HG03064 (cell line): ENCODE data around the gene CCDC178.
"Not testable (repeated sequence)": the region's sequence is repeated elsewhere in the genome, so short reads cannot be mapped to it uniquely, and the experiment has no call there.

Experiments used
- ATAC-seq: cut with Tn5 transposase; IDR thresholded peaks from one replicate; pipeline ENCODE4 v1.9.1; 2021; ENCODE audit warnings: low read depth; ENCODE audit not compliant: unreplicated experiment

Gene CCDC178

DNA sequence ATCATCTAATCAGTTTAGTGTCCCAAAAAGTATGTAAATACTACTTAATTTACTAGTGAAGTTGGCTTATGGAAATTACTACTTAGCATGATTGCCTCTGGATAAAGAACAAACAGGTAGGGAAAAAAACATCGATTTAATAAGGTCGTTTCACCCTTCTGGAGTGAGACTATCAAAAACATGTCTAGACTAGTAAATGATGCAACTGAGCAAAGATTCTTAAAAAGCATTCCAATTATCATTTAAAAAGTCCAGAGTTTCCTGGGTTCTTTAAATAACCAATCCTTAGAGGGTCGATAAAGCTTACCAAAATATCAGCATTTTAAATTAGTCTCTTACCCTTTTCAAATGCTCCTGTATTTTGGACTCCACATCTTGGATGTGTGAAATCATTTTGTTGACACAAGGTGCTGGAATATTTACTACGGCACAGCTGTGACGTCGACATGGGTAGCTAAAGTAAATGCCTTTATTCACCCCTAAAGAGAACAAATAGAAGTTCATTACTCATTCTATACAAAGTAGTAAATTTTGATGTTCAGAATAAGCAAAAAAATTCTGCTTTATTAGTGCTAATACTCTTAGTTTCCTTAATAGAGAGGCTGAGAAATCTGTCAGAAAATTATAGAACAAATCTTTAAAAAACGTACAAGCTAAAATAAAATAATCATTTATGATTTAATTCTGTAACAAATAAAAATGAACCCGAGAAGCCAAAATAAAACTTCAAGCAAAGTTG is 70.6 kb downstream of the CCDC178 start:
- ATAC-seq, result no peak

DNA sequence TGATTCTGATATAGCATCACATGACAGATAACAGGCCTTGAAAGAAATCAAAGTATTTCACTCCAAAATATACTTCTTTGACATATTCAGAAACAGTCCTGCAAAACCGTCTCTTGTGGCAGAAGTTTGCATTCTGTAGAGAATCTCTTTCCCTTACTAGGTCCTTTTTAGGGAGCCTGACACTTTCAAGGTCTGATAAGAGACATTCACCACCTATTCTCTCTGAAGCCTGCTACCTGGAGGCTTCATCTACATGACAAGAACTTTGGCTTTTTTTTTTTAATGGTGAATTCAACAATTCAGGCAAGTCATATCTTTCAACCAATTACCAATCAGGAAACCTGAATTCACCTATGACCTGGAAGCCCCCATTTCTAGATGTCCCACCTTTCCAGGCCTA is 83.8 kb downstream of the CCDC178 start:
- ATAC-seq, result no peak

DNA sequence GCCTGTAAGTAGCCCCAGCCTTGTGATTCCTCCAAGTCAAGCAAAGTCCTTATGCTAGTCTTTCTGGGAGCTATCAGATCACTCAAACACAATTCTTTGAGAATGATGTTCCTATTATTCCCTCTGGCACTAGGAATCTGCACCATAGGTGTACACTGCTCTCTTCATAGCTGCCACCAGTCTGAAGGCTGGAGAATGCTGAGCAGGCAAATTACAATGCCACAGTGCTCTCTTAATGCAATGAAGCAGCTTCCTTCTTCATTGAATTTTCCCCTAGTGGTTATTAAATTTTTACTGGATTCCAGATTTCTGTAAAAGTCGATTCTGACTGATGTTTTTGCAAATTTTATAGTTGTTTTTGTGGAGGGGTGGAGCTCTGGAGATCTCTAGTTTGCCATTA is 84.8 kb downstream of the CCDC178 start:
- no peak for ATAC-seq

DNA sequence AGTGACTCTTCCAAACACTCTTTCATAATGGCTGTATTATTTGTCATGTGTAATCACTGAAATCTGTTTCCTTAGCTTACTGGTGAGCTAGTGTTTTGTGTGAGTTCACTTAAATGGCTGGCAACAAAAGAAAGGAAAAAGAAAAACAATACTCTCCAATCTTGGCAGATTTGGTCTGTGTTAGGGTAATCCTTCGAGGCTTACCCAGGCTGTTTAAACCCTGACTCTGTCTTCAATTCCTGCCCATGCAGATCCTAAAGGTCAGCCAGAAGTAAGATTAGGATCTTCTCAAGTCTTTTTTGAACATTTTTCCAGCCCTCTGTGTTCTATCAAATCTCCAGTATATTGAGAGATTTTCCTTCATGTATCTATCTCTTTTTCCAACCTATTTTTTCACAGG is 85.3 kb downstream of the CCDC178 start:
- no peak for ATAC-seq

DNA sequence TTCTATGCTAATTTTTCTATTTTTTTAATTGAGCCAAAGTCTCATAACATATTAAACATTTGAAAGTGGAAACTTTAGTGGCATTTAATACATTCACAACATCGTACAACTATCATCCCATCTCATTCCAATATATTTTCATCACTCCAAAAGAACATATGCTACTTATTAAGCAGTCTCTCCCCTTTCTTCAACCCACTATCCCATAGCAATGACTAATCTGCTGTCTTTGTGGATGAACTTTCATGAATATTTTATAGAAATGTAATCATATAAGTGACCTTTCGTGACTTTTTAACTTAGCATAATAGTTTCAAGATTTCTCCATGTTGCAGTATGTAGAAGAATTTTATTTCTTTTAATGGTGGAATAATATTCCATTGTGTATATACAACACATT is 90.3 kb downstream of the CCDC178 start:
- ATAC-seq, result no peak

DNA sequence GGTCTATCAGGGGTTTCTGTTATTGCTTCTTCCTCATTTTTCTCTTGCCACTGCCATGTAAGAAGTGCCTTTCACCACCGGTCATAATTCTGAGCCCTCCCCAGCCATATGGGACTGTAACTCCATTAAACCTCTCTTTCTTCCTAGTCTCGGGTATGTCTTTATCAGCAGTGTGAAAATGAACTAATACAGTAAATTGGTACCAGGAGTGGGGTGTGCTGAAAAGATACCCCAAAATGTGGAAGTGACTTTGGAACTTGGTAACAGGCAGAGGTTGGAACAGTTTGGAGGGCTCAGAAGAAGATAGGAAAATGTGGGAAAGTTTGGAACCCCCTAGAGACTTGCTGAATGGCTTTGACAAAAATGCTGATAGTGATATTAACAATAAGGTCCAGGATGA is 100.8 kb downstream of the CCDC178 start:
- ATAC-seq, result not testable (repeated sequence)

DNA sequence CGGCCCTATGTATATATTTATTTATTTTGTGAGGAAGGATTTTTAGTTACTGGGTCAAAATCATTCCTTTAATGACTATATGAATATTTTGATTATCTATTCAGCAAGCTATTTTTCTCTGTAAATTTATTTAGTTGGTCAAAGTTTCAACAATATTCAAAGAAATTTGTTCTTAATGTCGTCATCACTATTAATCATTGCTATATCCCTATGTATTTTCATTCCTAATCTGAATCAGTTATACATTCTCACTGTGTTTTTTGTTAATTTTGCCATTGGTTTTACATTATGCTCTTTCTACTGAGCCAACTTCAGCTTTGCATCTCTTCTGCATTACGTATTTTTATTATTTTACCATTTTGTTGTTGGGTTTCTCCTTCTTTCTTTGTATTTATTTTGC is 105.7 kb downstream of the CCDC178 start:
- no peak for ATAC-seq

DNA sequence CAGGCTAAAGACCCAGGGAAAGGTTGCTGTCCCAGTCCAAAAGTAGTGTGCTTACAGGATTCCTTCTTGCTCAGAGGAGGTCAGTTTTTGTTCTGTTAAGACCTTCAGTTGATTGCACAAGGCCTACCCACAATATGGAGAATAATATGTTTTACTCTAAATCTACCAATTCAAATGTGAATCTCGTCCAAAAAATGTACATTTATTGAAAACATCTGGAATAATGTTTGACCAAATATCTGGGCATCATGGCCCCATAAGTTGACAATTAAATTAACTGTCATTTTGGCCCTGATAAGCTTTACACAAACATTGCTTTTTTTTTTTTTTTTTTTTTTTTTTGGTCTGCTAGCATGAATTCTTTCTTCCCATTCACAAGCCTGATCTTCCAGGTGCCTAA is 109.8 kb downstream of the CCDC178 start:
- no peak for ATAC-seq

DNA sequence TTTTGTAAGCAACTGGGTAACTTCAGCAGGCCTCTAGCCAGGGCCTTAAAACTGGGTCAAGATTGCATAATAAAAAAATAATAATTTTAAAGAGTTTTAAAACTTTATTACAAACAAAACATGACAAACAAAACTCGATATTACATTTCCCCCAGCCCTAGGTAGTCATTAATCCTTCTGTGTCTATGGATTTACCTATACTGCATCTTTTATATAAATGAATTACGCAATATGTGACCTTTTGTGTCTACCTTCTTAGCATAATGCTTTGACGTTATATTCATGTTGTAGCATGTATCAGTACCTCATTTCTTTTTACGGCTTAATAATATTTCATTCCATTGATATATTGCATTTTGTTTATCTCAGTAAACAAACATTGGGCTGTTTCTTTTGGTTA is 113.5 kb downstream of the CCDC178 start:
- no peak for ATAC-seq

DNA sequence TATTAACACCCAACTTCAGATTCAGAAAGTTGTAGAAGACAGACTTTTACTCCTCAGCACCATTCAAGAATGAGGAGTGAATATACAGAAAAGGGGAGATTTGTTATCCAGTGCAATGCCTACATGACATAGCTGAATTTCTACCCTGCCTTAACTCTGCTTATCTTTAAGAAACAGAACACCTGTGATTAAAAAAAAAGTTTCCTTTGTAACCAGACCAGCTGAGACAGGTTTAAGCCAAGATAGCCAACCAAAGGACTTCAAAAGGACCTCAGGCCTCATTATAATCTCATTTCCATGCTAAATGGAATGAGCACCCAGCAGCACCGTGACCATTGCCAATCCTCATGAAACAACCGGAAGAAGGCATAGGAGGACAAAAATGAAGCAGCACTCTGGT is 122.9 kb downstream of the CCDC178 start:
- no peak for ATAC-seq

DNA sequence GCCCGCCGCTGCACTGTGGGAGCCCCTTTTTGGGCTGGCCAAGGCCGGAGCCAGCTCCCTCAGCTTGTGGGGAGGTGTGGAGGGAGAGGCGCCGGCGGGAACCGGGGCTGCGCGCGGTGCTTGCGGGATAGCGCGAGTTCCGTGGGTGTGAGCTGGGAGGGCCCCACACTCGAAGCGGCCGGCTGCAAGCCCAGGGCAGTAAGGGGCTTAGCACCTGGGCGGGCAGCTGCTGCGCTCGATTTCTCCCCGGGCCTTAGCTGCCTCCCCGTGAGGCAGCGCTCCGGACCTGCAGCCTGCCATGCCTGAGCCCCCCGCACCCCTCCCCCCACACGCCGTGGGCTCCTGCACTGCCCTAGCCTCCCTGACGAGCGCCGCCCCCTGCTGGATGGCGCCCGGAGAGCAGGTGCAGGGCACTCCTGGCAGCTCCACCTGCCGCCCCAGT is 124.4 kb downstream of the CCDC178 start:
- ATAC-seq, result no peak

DNA sequence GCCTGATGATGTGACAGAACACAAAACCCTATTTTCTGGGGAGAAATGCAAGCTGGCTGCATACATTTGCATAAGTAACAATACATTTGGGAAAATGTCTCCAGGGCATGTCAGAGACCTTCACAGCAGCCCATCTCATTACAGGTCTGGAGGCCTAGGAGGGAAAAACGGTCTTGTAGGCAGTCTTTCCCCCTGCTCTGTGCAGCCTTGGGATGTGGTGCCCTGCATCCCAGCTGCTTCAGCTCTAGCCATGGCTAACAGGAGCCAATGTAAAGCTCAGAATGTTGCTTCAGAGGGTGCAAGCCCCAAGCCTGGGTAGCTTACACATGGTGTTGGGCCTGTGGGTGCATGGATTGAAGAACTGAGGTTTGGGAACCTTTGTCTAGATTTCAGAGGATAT is 133.0 kb downstream of the CCDC178 start:
- ATAC-seq, result no peak

DNA sequence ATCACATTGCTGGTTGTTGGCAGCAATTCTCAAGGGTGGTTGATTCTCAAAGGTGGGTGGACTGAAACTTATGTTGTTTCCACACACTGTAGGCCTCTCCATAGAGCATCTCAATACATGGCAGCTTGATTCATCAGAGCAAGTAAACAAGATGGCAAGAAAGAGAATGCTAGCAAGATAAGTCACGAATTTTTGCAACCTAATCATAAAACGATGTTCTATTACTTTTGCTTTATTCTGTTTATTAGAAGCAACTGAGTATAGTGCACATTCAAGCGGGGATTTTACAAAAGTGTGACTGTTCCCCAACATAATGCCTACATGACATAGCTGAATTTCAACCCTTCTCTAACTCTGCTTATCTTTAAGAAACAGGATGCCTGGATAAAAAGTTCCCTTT is 136.2 kb downstream of the CCDC178 start:
- no peak for ATAC-seq

DNA sequence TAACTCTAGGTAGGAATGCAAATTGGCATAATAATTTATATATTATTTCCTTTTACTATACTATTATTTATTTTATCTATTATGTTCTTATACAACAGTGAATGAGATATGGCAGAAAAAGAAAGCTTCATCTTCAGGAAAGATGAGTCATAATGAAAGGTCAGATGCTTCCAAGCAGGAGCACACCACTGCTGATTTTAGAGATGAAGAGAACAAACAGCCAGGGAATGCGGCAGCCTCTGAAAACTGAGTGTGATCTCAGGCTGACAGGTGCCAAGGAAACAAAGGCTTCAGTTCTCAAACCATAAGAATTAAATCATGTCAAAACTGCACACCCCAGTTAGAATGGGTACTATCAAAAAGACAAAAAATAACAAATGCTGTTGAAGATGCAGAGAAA is 149.0 kb downstream of the CCDC178 start:
- ATAC-seq, result no peak

DNA sequence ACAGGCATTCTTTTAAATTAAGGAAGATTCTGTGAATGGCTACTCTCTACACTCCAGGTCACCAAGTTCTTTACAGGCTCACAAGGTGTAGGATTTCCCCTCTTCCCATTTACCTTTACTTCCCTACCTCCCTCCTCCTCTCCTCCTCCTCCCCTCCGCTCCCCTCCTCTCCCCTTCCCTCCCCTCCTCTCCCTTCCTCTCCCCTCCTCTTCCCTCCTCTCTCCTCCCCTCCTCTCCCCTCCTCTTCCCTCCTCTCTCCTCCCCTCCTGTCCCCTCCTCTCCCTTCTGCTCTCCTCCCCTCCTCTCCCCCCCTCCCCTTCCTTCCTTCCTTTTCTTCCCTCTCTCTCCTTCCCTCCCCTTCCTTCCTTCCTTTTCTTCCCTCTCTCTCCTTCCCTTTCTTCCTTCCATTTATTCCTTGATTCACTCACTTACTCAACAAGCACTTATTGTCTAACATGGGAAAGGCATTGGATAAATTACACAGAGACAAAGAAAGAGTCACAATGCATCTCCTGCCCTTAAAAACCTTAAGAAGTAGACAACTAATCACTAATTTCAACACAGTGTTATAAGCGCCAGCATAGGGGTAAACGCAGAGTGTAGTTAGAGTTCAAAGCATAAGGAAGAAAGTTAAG is 152.3 kb downstream of the CCDC178 start:
- ATAC-seq, result no peak

DNA sequence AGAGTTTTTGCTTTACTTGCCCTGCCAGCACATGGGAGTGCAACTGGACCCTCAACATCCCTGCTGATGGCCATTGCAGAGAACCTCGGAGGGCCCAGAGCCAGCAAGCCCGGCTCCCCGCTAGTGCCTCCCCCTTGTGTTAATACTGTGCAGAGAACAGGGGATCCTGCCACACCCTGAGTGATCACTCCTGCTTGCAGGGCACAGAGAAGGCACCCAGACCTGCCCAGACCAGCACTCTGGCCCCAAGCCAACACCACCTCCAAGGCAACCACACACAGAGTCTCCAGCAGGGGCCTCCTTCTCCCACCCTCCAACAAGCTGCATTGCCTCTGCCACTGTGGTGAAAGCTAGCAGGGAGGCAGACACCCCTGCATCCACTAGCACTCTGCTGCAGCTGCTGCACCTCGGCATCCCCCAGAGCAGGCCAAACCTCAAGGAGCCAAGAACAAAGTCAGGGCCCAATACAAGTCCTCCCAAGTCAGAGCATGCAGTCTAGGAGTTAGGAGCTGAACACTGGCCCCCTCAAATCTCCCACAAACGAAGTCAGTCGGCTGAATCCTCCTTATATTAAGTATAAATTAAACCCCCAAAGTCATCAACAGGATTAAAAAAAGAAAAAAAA is 157.7 kb downstream of the CCDC178 start:
- ATAC-seq, result no peak

DNA sequence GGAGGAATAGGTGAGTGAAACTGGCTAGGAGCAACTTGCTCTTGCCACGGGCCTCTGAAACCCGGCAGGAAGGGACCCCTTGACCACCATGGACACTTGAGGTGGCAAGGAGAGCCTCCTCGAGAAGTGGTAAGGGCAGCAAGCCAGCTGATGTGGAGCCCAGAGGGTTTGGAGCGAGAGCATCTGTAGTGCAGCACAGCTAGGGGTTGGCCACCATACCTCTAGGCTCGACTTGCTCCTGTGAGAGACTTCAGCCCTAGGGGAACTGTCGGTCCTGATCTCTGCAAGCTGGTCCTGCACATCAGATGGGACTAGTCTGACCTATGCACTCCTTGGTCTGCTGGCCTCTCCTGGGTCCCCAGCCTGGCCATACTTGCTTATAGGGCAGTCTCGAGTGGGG is 158.4 kb downstream of the CCDC178 start:
- no peak for ATAC-seq

DNA sequence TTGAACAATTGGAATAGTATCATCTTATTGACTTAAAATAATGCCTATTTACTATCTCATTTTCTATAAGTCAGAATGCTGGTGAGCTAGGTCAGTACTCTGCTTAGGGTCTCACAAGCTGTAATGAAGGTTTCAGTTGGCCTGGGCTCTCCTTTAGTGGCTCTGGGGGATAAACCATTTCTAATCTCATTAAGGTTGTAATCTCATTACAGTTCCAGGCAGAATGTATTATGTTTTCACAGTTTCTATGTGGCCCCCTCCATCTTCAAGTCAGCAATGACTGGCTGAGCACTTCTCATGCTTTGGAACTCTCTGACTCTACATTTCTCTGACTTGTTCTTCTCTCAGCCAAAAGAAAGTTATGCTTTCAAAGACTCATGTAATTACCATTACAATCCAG is 163.1 kb downstream of the CCDC178 start:
- ATAC-seq, result no peak

DNA sequence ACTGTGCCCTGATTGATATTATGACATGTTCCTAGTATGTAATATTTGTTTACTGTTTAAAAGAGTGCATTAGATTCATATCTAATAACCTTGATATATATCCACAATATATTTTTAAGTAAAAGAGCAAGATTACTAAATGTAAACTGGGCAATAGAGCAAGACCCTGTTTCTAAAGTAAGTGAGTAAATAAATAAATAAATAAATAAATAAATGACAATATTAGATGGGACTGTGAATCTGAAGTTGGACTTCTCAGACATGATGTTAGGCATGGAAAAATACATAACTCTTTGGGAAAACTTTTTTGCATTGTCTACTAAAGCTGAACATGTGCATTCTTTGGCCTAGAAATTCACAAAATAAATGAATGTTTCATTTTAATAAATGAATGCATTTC is 164.7 kb downstream of the CCDC178 start:
- no peak for ATAC-seq

DNA sequence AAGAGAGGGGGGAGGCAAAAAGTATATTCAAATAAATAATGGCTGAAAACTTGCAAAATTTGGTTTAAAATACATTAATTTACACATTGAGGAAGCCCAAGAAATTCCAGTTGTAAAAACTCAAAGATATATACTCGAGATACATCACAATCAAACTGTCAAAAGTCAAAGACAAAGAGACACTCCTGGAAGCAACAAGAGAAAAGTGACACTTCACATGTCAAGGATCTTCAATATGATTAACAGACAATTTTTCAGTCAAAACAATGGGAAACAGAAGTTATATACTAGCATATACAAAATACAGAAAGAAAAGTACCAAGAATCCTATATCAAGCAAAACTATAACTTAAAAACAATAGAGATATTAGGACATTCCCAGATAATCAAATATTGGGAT is 170.2 kb downstream of the CCDC178 start:
- ATAC-seq, result no peak

DNA sequence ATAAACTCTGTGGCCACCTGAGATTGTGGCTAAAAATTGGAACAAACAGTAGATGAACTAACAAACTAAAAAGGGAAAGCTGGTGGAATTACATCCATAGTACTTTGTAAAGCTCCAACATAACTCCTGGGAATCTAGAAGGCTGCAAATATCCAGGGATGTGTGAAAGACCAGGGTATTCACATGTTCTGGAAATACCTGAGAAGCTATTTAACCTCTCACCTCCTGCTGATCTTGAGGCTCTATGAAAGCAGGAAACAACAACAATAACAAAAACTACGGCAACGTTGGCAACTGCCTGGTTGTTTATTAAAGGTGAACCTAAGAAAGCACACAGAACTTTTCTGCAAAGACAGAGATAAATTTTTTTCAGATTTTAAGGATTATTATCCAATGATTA is 171.3 kb downstream of the CCDC178 start:
- ATAC-seq, result no peak

DNA sequence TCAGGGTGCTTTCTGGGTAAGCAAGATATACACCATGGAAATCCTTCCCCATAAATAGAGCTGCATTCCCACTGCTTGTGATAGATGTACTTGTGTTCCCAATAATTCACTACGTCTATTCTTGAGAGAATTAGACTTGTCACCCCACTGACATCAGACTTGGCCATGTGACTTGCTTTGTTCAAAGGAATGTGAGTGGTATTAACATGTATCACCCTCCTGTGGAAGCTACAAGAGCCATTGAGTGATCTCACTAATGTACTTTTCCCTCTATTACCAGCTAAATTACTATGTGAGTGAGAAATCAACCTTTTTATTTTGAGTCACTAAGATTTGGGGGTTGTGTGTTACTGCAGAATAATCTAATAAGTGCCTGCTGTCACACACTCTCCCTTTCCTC is 176.0 kb downstream of the CCDC178 start:
- ATAC-seq, result no peak
